Loucy (cell line): ENCODE data around the gene SIPA1L3.

Source experiments
- H2AFZ ChIP-seq: fragments of 200-600 bp; sonication (generic); 2 replicates; pipeline ENCODE4 v1.6.0; 2016; ENCODE audit warnings: antibody characterized with exemption, mild to moderate bottlenecking, low read length, moderate library complexity
- H3F3A ChIP-seq: fragments of 200-600 bp; 2 replicates; pipeline ENCODE4 v1.6.0; 2016; ENCODE audit warnings: antibody characterized with exemption, low read depth, mild to moderate bottlenecking
- H3K27me3 ChIP-seq: fragments of 200-600 bp; sonication (generic); 2 replicates; pipeline ENCODE4 v1.6.1; 2014; ENCODE audit warnings: low read length, mild to moderate bottlenecking; ENCODE audit not compliant: insufficient read depth, poor library complexity, severe bottlenecking
- H3K36me3 ChIP-seq: fragments of 200-600 bp; sonication (generic); 2 replicates; pipeline ENCODE4 v1.6.1; 2016; ENCODE audit warnings: low read length; ENCODE audit not compliant: insufficient read depth
- H3K4me1 ChIP-seq: fragments of 200-600 bp; sonication (generic); 2 replicates; pipeline ENCODE4 v1.5.1; 2014; ENCODE audit warnings: low read length, mild to moderate bottlenecking; ENCODE audit not compliant: insufficient read depth, poor library complexity, severe bottlenecking
- H3K4me2 ChIP-seq: fragments of 200-600 bp; sonication (generic); 2 replicates; pipeline ENCODE4 v1.6.0; 2014; ENCODE audit warnings: antibody characterized with exemption, low read length, low read depth, mild to moderate bottlenecking; ENCODE audit not compliant: poor library complexity, severe bottlenecking
- H3K4me3 ChIP-seq: fragments of 200-600 bp; sonication (generic); 2 replicates; pipeline ENCODE4 v1.5.1; 2014; ENCODE audit warnings: low read length, mild to moderate bottlenecking, mixed read lengths; ENCODE audit not compliant: poor library complexity, severe bottlenecking
- H3K79me2 ChIP-seq: fragments of 200-600 bp; sonication (generic); 2 replicates; pipeline ENCODE4 v1.6.1; 2014; ENCODE audit warnings: low read length; ENCODE audit not compliant: insufficient read depth
- H3K9ac ChIP-seq: fragments of 200-600 bp; sonication (generic); 2 replicates; pipeline ENCODE4 v1.6.0; 2014; ENCODE audit warnings: mild to moderate bottlenecking, low read depth, low read length, moderate library complexity; ENCODE audit not compliant: poor library complexity, severe bottlenecking
- H3K9me2 ChIP-seq: fragments of 200-600 bp; sonication (generic); replicated peaks from 2 replicates; pipeline ENCODE4 v1.6.1; 2016; ENCODE audit warnings: low read depth, low read length, mixed read lengths
- H3K9me3 ChIP-seq: fragments of 200-600 bp; sonication (generic); 2 replicates; pipeline ENCODE4 v1.6.1; 2014; ENCODE audit warnings: mild to moderate bottlenecking, antibody characterized with exemption, low read length, low read depth; ENCODE audit not compliant: insufficient read depth
- H4K20me1 ChIP-seq: fragments of 200-600 bp; sonication (generic); 2 replicates; pipeline ENCODE4 v1.6.0; 2014; ENCODE audit warnings: antibody characterized with exemption, low read length, mild to moderate bottlenecking; ENCODE audit not compliant: insufficient read depth, poor library complexity, severe bottlenecking
- EZH2phosphoT487 ChIP-seq: fragments of 200-600 bp; IDR thresholded peaks from 2 replicates; pipeline ENCODE4 v1.6.1; 2018; ENCODE audit warnings: antibody characterized with exemption, mild to moderate bottlenecking, moderate library complexity, borderline replicate concordance
- TF ChIP-seq, protein P1 (sequence below): fragments of 200-600 bp; sonication (generic); conservative IDR thresholded peaks from 2 replicates; pipeline ENCODE4 v1.5.1; 2014; ENCODE audit warnings: mild to moderate bottlenecking, antibody characterized with exemption, low read length

The SIPA1L3 gene

DNA sequence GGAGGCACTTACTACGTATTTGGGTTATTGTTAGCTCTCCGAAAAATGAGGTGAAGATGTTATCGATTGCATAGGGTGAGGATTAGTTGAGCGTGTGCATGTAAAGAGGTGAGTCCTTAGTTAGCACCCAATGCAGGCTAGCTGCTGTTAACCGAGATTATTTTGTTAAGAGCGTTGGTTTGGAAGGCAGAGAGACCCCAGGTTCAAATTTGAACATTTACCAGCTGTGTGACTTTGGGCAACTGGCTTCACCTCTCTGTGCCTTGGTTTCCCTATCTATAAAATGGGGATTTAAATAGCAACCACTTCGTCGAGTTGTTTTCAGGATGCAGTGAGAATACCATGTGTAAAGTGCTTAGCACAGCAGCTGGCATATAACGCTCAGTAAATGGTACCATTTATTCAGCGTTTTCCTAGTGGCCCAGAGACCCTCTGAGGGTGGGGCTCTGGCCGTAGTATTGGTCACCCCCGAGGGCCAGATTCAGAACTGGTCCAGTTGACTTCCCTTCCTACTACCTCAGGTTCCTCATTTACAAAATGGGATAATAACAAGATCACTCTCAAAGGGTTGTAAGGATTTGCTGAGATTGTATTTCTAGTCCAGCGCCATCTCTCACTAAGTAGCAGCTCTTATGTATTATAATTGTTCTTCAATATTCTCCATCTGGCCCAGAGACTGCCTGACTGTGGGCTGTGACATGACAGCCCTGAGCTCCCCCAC is 887 bp downstream of the SIPA1L3 start:
- Histone ChIP-seq H3K9me2 (no peaks in the 10 kb centered on the region), H3K4me2 (peak overlapping the region; percentile 93), H3K27me3 (no peaks in the 10 kb centered on the region), H3K4me3 (peak overlapping the region; percentile 92), H2AFZ (peak overlapping the region; percentile 77), H3K9me3 (no peaks in the 10 kb centered on the region), H3K79me2 (peaks cover 44% of the 10 kb centered on the region), H3K9ac (peak overlapping the region; percentile 87), H4K20me1 (peaks cover 12% of the 10 kb centered on the region), H3K36me3 (no peaks in the 10 kb centered on the region), H3K4me1 (peaks cover 29% of the 10 kb centered on the region), H3F3A (no peaks in the 10 kb centered on the region)
- TF ChIP-seq EZH2phosphoT487, result no peak
- TF ChIP-seq, protein P1, sequence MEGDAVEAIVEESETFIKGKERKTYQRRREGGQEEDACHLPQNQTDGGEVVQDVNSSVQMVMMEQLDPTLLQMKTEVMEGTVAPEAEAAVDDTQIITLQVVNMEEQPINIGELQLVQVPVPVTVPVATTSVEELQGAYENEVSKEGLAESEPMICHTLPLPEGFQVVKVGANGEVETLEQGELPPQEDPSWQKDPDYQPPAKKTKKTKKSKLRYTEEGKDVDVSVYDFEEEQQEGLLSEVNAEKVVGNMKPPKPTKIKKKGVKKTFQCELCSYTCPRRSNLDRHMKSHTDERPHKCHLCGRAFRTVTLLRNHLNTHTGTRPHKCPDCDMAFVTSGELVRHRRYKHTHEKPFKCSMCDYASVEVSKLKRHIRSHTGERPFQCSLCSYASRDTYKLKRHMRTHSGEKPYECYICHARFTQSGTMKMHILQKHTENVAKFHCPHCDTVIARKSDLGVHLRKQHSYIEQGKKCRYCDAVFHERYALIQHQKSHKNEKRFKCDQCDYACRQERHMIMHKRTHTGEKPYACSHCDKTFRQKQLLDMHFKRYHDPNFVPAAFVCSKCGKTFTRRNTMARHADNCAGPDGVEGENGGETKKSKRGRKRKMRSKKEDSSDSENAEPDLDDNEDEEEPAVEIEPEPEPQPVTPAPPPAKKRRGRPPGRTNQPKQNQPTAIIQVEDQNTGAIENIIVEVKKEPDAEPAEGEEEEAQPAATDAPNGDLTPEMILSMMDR, result no peak

DNA sequence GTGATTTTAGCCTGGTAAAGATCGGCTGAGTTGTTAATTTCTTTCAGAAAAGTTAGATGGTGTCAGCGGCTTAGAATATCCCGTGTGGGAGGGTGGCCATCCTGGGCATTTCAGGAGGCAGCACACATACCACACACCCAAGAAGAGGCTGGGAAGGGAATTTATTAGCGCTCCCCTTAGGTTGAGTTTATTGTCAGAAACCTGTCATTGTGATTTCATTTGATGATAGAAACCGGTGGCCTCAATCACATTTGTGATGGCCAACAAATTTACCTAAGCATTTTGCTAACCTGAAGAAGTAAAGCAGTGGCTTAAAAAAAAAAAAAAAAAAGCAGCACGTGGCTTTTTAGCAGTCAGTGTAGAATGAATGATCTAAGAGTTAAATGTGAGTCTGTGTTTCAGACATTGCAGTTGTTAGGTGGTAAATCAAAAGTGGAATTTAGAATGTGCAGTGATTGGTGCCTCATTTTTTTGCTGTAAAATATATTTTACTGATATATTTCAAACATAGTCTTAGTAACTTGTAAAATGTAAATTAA is 2.7 kb downstream of the SIPA1L3 start:
- peaks cover 33% of the 10 kb centered on the region for H3K4me1 ChIP-seq
- no peaks in the 10 kb centered on the region for H3K36me3 ChIP-seq
- no peak overlapping the region for H3K9ac ChIP-seq
- no peaks in the 10 kb centered on the region for H3K27me3 ChIP-seq
- H3K79me2 ChIP-seq, result peaks cover 44% of the 10 kb centered on the region
- H3K9me2 ChIP-seq, result no peaks in the 10 kb centered on the region
- no peak overlapping the region for H2AFZ ChIP-seq
- H3K4me3 ChIP-seq, result no peak overlapping the region
- no peaks in the 10 kb centered on the region for H3F3A ChIP-seq
- TF ChIP-seq, protein P1, result no peak
- TF ChIP-seq EZH2phosphoT487, result no peak
- peaks cover 12% of the 10 kb centered on the region for H4K20me1 ChIP-seq
- H3K4me2 ChIP-seq, result peak overlapping the region; percentile 93
- H3K9me3 ChIP-seq, result no peaks in the 10 kb centered on the region

DNA sequence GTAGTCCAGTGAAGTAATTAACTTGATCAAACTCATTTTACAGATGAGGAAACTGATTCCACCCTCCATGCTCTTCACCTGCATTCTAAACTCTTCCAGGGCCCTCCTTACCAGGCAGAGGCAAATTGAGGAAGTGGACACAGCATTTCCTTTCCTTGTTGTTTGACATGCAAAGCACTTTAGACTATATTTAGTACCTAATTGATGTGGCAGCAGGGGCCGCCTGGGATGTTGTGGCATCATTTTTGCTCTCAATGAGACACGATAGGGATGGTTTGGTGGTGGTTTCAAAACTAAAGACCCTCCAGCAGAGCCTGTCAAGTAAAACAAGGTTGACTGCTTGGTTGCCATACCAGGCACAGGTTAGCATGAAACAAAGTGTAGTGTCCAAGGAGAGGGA is 7.9 kb downstream of the SIPA1L3 start:
- Histone ChIP-seq H3K9me3 (no peaks in the 10 kb centered on the region), H4K20me1 (no peaks in the 10 kb centered on the region), H2AFZ (no peak overlapping the region), H3F3A (no peaks in the 10 kb centered on the region), H3K9ac (peak overlapping the region; percentile 9), H3K9me2 (no peaks in the 10 kb centered on the region), H3K4me3 (no peak overlapping the region), H3K79me2 (peaks cover 52% of the 10 kb centered on the region; the same call in 1 of the 2 replicates), H3K4me1 (peaks cover 13% of the 10 kb centered on the region), H3K27me3 (no peaks in the 10 kb centered on the region), H3K4me2 (peak overlapping the region; percentile 43), H3K36me3 (no peaks in the 10 kb centered on the region)
- TF ChIP-seq, protein P1, result no peak
- TF ChIP-seq EZH2phosphoT487, result no peak
